Measurements from ENCODE around the gene DPYSL4.
"Not testable (repeated sequence)": the region's sequence is repeated elsewhere in the genome, so short reads cannot be mapped to it uniquely, and the experiment has no call there.

DNA sequence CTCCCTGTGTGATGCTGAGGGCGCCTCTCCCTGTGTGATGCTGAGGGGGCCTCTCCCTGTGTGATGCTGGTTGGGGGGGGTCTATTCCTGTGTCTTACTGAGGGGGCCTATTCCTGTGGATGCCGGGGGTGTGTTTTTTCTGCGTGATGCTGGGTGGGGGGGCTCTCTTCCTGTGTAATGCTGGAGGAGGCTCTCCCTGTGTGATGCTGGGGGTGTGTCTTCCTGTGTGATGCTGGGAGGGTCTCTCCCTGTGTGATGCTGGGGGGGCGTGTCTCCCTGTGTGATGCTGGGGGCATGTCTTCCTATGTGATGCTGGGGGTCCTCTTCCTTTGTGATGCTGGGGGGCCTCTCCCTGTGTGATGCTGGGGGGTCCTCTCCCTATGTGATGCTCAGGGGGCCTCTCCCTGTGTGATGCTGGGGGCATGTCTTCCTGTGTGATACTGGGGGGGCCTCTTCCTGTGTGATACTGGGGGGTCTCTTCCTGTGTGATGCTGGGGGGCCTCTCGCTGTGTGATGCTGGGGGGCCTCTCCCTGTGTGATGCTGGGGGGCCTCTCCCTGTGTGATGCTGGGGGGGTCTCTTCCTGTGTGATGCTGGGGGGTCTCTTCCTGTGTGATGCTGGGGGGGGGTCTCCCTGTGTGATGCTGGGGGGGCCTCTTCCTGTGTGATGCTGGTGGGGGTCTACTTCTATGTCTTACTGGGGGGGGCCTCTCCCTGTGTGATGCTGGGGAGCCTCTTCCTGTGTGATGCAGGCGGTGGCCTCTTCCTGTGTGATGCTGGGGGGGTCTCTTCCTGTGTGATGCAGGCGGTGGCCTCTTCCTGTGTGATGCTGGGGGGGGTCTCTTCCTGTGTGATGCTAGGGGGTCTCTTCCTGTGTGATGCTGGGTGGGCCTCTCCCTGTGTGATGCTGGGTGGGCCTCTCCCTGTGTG lies 27.2 kb upstream of the DPYSL4 start:
- not testable (repeated sequence) for TF ChIP-seq EZH2phosphoT487 (IDR thresholded peaks at IDR 0.05; ENCODE audit: insufficient read depth, low read depth); EZH2 (IDR thresholded peaks at IDR 0.05; ENCODE audit: insufficient read depth, poor library complexity, severe bottlenecking)

All from GM23248 (cell line).